Measurements from ENCODE around the gene HELQ. TPM values are rescaled to one million over a fixed set of nuclear protein-coding genes. Genes with fewer than 3 reads are reported as not detected.
A peak's percentile ranks its signal among the peaks of the same experiment; 100 is the strongest.

Gene HELQ
- total and polyA plus RNA-seq, 3 experiments from 2014 or later, result 14.0 to 23.5 (median 15.3) TPM

DNA sequence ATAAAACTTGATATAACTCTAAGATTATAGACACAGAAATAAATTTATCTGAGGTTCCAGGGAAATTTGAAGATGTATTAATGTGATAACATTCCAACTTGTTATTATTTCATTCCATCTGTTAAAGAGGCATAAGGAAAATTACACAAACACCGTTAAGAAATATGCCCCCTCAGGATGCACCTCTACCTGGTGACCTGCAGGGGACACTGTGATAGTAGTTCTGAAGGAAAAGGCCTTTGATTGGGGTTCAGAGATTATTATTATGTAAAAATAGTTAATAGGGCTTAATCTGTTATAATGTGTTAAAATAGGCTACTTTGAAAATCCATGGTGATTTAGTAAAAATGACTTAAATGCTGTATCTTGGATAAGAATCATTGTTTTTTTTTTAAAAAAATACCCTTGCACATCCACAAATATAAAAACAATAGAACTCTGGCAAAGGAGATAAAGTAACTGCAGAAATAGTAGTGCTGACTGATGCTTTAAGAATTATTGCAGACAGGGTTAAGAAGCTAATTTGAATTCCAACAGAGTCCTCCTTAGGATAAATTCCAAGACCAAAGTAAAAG is 35.3 kb upstream of the HELQ start:
- POLR2A ChIA-PET, result no interaction called here
- CTCF ChIA-PET, result interaction anchor here (1.0 to 3.5 kb wide), 5 partner anchors 11 to 150 kb away, joined by 3 to 22 read pairs (median 4); partner anchors contain the start of genes HELQ and MRPS18C
- H3K4me3 Mint-ChIP-seq, result peak overlapping the region in 1 of 7 donors; percentile 40
- no peaks in the 10 kb centered on the region for H3K36me3 ChIP-seq (ENCODE audit: insufficient read depth, low read length)
- DNase-seq, result peak in 2 of 5 donors; percentile 7 to 39
- H3K36me3 Mint-ChIP-seq, result no peaks in the 10 kb centered on the region
- no peaks in the 10 kb centered on the region for H3K27me3 Mint-ChIP-seq
- no peaks in the 10 kb centered on the region for H3K9me3 Mint-ChIP-seq
- no peak overlapping the region for H3K27ac ChIP-seq (ENCODE audit: low read depth, low read length)
- H3K4me1 Mint-ChIP-seq, result peaks cover 3 to 4% (median 3%) of the 10 kb centered on the region in 3 donors
- H3K9me3 ChIP-seq (ENCODE audit: low read length), result no peaks in the 10 kb centered on the region
- H3K27me3 ChIP-seq (ENCODE audit: insufficient read depth, low read length, poor library complexity, severe bottlenecking), result no peaks in the 10 kb centered on the region
- peak overlapping the region in 1 of 8 donors; percentile 42 for H3K27ac Mint-ChIP-seq
- H3K4me1 ChIP-seq (ENCODE audit: insufficient read depth, low read length), result no peaks in the 10 kb centered on the region
- no peak overlapping the region for H3K4me3 ChIP-seq (ENCODE audit: low read length)

DNA sequence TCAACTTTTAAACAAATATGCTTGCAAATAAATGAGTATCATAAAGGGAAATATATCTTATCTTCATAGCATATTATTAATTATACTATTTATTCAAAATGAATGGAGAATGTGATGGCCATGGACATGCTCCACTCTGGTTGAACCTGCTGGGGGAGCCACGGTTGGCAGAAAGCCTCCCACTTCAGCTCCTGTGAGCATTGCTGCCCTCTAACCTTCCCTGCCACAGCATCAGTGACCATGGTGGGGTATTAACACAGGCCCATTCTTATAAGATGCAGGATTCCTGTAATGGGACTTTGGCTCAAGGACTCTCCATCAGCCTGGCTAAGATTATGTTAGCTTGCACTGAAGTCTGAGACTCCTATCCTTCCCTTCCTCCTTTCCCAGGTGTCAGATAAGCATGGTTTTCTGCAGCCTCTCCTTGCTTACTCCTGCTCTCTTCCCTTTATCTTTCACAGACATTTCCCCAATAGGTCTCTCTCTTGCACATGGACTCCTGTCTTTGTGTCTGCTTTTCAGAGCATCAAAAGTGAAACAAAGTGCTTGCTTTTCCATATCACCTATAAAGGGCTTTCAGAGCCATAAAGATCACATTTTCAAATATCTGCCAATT is 34.2 kb upstream of the HELQ start:
- Mint-ChIP-seq H3K4me3 (no peak overlapping the region), H3K27me3 (no peaks in the 10 kb centered on the region), H3K36me3 (no peaks in the 10 kb centered on the region), H3K9me3 (no peaks in the 10 kb centered on the region), H3K4me1 (peaks cover 8 to 10% (median 9%) of the 10 kb centered on the region in 3 donors), H3K27ac (peak overlapping the region in 1 of 8 donors; percentile 25)
- ChIA-PET CTCF (interaction anchor here (1.8 to 3.5 kb wide), 3 partner anchors 35 to 151 kb away, joined by 4 to 22 read pairs (median 6); partner anchors contain the start of genes GPAT3, HELQ and MRPS18C), POLR2A (no interaction called here)
- no peaks in the 10 kb centered on the region for H3K27me3 ChIP-seq (ENCODE audit: insufficient read depth, low read length, poor library complexity, severe bottlenecking)
- H3K4me3 ChIP-seq (ENCODE audit: low read length), result no peak overlapping the region
- H3K27ac ChIP-seq (ENCODE audit: low read depth, low read length), result no peak overlapping the region
- H3K9me3 ChIP-seq (ENCODE audit: low read length), result no peaks in the 10 kb centered on the region
- no peaks in the 10 kb centered on the region for H3K36me3 ChIP-seq (ENCODE audit: insufficient read depth, low read length)
- no peak for DNase-seq
- peaks cover 7% of the 10 kb centered on the region for H3K4me1 ChIP-seq (ENCODE audit: insufficient read depth, low read length)

DNA sequence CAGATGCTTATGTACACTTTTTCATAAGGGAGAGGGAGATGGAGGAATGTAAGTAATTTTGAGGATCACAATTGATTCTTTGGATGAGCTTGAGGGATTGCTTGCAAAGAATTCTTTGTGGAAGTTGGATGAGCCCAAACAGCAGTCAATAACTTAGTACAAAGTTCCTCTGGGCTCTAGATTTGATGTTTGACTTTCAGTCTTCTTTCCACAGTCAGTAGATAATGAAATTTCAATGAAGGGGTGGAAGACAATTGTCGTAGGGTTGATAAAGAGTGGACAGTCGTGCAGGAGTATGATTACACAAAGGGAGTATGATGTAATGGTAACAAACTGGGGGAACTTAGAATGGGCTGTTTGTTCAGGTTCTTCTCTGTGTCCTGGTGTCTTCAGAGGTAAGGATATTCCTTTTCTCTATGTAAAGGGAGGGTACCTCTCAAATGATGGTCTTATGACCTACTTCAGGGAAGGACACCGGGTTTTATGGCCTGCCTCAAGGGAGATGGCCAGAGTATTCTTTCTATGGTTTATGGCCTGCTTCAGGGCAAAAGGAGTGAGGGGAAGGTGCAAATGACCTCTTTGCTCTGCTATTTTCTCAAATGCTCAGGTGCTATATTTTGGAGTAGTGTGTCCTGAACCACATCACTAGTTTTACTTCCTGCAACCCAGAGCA is 31.0 kb upstream of the HELQ start:
- Mint-ChIP-seq H3K4me1 (peaks cover 20 to 32% (median 26%) of the 10 kb centered on the region in 3 donors), H3K27ac (peak overlapping the region; percentile 27 to 83 (median 64)), H3K27me3 (peaks cover 0 to 3% of the 10 kb centered on the region in 2 donors), H3K9me3 (no peaks in the 10 kb centered on the region), H3K36me3 (peaks cover 0 to 4% (median 0%) of the 10 kb centered on the region in 3 donors), H3K4me3 (peak overlapping the region in 4 of 7 donors; percentile 12 to 44 (median 28))
- no peaks in the 10 kb centered on the region for H3K36me3 ChIP-seq (ENCODE audit: insufficient read depth, low read length)
- POLR2A ChIA-PET, result no interaction called here
- H3K4me1 ChIP-seq (ENCODE audit: insufficient read depth, low read length), result peaks cover 15% of the 10 kb centered on the region
- H3K27ac ChIP-seq (ENCODE audit: low read depth, low read length), result no peak overlapping the region
- H3K4me3 ChIP-seq (ENCODE audit: low read length), result no peak overlapping the region
- CTCF ChIA-PET, result no interaction called here
- H3K27me3 ChIP-seq (ENCODE audit: insufficient read depth, low read length, poor library complexity, severe bottlenecking), result no peaks in the 10 kb centered on the region
- H3K9me3 ChIP-seq (ENCODE audit: low read length), result no peaks in the 10 kb centered on the region
- no peak for DNase-seq

DNA sequence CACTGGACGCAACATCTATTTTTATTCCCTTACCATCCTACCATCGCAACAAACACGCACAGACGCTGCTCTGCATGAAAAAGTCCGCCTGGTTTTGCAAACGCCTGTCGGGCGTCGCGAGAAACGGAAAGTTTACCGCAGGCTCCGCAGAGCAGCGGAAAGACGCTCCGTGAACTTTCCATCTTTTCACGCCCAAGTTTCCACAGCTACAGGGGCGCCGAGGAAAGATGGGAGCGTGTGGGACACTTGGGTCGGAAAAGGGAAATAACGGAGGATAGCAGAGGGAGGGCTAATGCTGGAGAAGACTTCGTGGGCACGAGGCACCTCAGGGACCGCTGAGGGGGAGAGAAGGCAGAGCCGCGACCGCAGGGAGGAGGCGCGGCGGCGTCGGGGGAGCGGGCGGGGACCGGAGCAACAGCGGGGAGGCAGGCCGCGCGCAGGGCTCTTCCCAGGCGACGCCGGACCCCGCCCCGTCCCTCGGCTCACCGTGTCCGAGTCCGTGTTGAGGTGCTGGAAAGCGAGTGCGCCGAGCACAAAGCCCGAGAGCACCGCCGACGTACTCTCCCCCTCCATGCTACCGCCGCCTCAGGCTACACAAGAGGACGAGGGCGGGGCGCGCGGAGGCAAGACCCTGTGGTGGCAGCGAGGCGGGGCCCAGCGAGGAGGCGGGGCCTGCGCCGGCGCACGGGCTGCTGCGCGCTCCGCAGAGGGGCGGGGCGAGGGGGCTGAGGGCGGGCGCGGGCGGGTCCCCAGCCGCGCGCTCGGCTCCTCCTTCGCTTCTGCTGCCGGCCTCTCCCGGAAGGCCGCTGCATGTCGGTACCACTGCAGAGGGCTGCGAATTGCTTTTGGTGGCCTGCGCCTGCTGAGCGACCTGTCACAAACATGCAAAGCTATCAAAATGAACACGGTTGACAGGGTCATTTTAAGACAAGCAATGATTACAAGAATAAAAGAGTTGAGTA is 29.2 kb upstream of the HELQ start, which contains the start of gene ABRAXAS1:
TSS of gene ABRAXAS1 (minus strand) at position 601 of the 962 bp plus-strand sequence. CDS start at position 573, 28 bp downstream.
- ChIA-PET POLR2A (interaction anchor here (1.0 to 2.4 kb wide), 3 partner anchors 28 to 51 kb away, joined by 5 to 24 read pairs (median 6); partner anchors contain the start of genes GPAT3, HELQ and MRPS18C), CTCF (interaction anchor here (1.4 kb wide), 2 partner anchors 9 to 26 kb away, joined by 3 to 4 read pairs; no protein-coding TSS in a partner anchor)
- H3K4me3 Mint-ChIP-seq, result peak within 1 kb of the TSS; percentile 95 to 99 (median 96)
- peak within 1 kb of the TSS; percentile 64 for H3K27ac ChIP-seq (ENCODE audit: low read depth, low read length)
- peak; percentile 92 to 96 (median 95) for DNase-seq
- H3K36me3 Mint-ChIP-seq, result peaks cover 0 to 11% (median 0%) of the 10 kb centered on the region in 3 donors
- no peaks in the 10 kb centered on the region for H3K9me3 ChIP-seq (ENCODE audit: low read length)
- H3K4me1 Mint-ChIP-seq, result peaks cover 22 to 36% (median 35%) of the 10 kb centered on the region in 3 donors
- H3K27ac Mint-ChIP-seq, result peak within 1 kb of the TSS; percentile 93 to 99 (median 96)
- no peaks in the 10 kb centered on the region for H3K9me3 Mint-ChIP-seq
- peaks cover 15% of the 10 kb centered on the region for H3K4me1 ChIP-seq (ENCODE audit: insufficient read depth, low read length)
- no peaks in the 10 kb centered on the region for H3K36me3 ChIP-seq (ENCODE audit: insufficient read depth, low read length)
- peak within 1 kb of the TSS; percentile 85 for H3K4me3 ChIP-seq (ENCODE audit: low read length)
- no peaks in the 10 kb centered on the region for H3K27me3 ChIP-seq (ENCODE audit: insufficient read depth, low read length, poor library complexity, severe bottlenecking)
- peaks cover 0 to 3% of the 10 kb centered on the region in 2 donors for H3K27me3 Mint-ChIP-seq

DNA sequence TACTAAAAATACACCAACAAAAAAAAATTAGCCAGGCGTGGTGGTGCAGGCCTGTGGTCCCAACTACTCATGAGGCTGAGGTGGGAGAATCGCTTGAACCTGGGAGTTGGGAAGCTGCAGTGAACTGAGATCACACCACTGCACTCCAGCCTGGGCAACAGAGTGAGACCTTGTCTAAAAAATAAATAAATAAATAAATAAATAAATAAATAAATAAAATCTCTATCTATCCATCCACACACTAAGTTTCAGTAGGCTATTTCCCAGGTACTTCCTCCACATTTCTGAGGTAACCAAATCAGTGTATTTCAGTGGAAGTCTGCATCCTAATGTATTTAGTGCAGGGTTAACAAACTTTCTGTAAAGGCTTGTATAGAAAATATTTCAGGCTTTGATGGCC is 18.3 kb upstream of the HELQ start:
- Histone ChIP-seq H3K36me3 (ENCODE audit: insufficient read depth, low read length) (no peaks in the 10 kb centered on the region), H3K27ac (ENCODE audit: low read depth, low read length) (no peak overlapping the region), H3K4me1 (ENCODE audit: insufficient read depth, low read length) (no peaks in the 10 kb centered on the region), H3K9me3 (ENCODE audit: low read length) (no peaks in the 10 kb centered on the region), H3K4me3 (ENCODE audit: low read length) (no peak overlapping the region), H3K27me3 (ENCODE audit: insufficient read depth, low read length, poor library complexity, severe bottlenecking) (no peaks in the 10 kb centered on the region)
- CTCF ChIA-PET, result no interaction called here
- no peak for DNase-seq
- Mint-ChIP-seq H3K27me3 (no peaks in the 10 kb centered on the region), H3K27ac (peak overlapping the region in 1 of 8 donors; percentile 60), H3K36me3 (peaks cover 0 to 52% (median 8%) of the 10 kb centered on the region in 3 donors), H3K4me3 (no peak overlapping the region), H3K4me1 (peaks cover 0 to 4% (median 2%) of the 10 kb centered on the region in 3 donors), H3K9me3 (no peaks in the 10 kb centered on the region)
- POLR2A ChIA-PET, result no interaction called here

DNA sequence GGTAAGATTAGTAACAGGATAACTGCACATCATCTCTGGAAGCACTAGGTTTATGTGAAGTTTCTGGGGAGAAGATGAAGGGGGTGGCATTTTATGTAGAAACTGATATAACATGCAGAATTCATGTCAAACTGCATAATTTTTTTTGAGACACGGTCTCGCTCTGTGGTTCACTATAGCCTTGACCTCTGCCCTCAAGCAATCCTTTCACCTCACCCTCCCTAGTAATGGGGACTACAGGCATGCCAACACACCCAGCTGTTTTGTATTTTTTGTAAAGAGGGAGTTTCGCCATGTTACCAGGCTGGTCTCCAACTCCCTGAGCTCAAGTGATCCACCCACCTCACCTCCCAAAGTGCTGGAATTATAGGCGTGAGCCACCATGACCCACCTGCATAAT is 17.8 kb upstream of the HELQ start:
- Mint-ChIP-seq H3K4me1 (peaks cover 0 to 4% (median 2%) of the 10 kb centered on the region in 3 donors), H3K4me3 (no peak overlapping the region), H3K27me3 (no peaks in the 10 kb centered on the region), H3K9me3 (no peaks in the 10 kb centered on the region), H3K27ac (no peak overlapping the region), H3K36me3 (peaks cover 0 to 53% (median 10%) of the 10 kb centered on the region in 3 donors)
- no peaks in the 10 kb centered on the region for H3K9me3 ChIP-seq (ENCODE audit: low read length)
- no peak for DNase-seq
- H3K4me3 ChIP-seq (ENCODE audit: low read length), result no peak overlapping the region
- no peaks in the 10 kb centered on the region for H3K27me3 ChIP-seq (ENCODE audit: insufficient read depth, low read length, poor library complexity, severe bottlenecking)
- no peak overlapping the region for H3K27ac ChIP-seq (ENCODE audit: low read depth, low read length)
- POLR2A ChIA-PET, result no interaction called here
- CTCF ChIA-PET, result no interaction called here
- H3K36me3 ChIP-seq (ENCODE audit: insufficient read depth, low read length), result no peaks in the 10 kb centered on the region
- H3K4me1 ChIP-seq (ENCODE audit: insufficient read depth, low read length), result no peaks in the 10 kb centered on the region

DNA sequence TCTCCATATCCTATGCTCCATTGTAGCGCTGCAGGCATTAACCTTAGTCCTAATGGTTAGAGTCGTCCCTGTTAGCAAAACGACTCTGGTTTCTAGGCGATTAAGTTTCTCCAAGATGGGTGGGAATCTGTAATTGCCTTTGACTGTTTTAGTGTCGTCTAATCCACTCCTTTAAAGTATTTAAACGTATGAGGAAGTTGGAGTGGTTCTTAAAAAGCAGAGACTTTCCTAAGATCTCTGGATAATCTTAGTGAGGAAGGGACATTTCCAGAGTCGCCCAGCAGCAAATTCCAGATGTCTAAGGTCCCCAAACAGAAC is 520 bp upstream of the HELQ start:
- H3K36me3 Mint-ChIP-seq, result peaks cover 0 to 83% (median 15%) of the 10 kb centered on the region in 3 donors
- Histone ChIP-seq H3K9me3 (ENCODE audit: low read length) (no peaks in the 10 kb centered on the region), H3K4me3 (ENCODE audit: low read length) (peak overlapping the region; percentile 80), H3K36me3 (ENCODE audit: insufficient read depth, low read length) (peaks cover 15% of the 10 kb centered on the region), H3K27ac (ENCODE audit: low read depth, low read length) (peak overlapping the region; percentile 99), H3K27me3 (ENCODE audit: insufficient read depth, low read length, poor library complexity, severe bottlenecking) (no peaks in the 10 kb centered on the region), H3K4me1 (ENCODE audit: insufficient read depth, low read length) (peaks cover 35% of the 10 kb centered on the region)
- H3K4me3 Mint-ChIP-seq, result peak overlapping the region; percentile 98 to 100 (median 100)
- peaks cover 0 to 2% of the 10 kb centered on the region in 2 donors for H3K27me3 Mint-ChIP-seq
- CTCF ChIA-PET, result interaction anchor here (1.1 to 2.0 kb wide), 5 partner anchors 10 to 1027 kb away, joined by 3 to 6 read pairs (median 4); partner anchors contain the start of gene COQ2
- peaks cover 43 to 73% (median 68%) of the 10 kb centered on the region in 3 donors for H3K4me1 Mint-ChIP-seq
- no peak for DNase-seq
- POLR2A ChIA-PET, result interaction anchor here (0.6 to 2.1 kb wide), 7 partner anchors 10 to 1027 kb away, joined by 3 to 24 read pairs (median 7); partner anchors contain the start of genes ABRAXAS1, COPS4, COQ2 and GPAT3
- peak overlapping the region; percentile 100 for H3K27ac Mint-ChIP-seq
- H3K9me3 Mint-ChIP-seq, result no peaks in the 10 kb centered on the region

Data from CD8-positive, alpha-beta memory T cell (primary cell).